ENCODE measurements around the gene ARHGAP24. TPM values are rescaled to one million over a fixed set of nuclear protein-coding genes. Genes with fewer than 3 reads are reported as not detected.

ARHGAP24 gene
- total RNA-seq, 1 donor from 2014 or later: 1.5 TPM

- H3K9me3 Mint-ChIP-seq: peaks cover 3% of the 10 kb centered on the region
- no peaks in the 10 kb centered on the region for H3K4me1 Mint-ChIP-seq
- H3K27me3 Mint-ChIP-seq (ENCODE audit: low read depth): no peaks in the 10 kb centered on the region
- H3K27ac Mint-ChIP-seq (ENCODE audit: unreplicated experiment): no peak overlapping the region
- DNase-seq (ENCODE audit: low read depth, low spot score): no peak
- H3K4me3 Mint-ChIP-seq: no peak overlapping the region
- no peak for TF ChIP-seq CTCF (conservative IDR thresholded peaks at IDR 0.05)
- H3K36me3 Mint-ChIP-seq (ENCODE audit: low read depth): no peaks in the 10 kb centered on the region
These were observed 116.6 kb downstream of the ARHGAP24 start for GRCh38 chr4:85591406-85592098.

GRCh38 chr4:85595098-85595775, 120.3 kb downstream of the ARHGAP24 start:
- no peak for TF ChIP-seq CTCF (conservative IDR thresholded peaks at IDR 0.05)
- DNase-seq (ENCODE audit: low read depth, low spot score): no peak
- Mint-ChIP-seq H3K4me3 (no peak overlapping the region), H3K27ac (ENCODE audit: unreplicated experiment) (no peak overlapping the region), H3K4me1 (no peaks in the 10 kb centered on the region), H3K36me3 (ENCODE audit: low read depth) (no peaks in the 10 kb centered on the region), H3K9me3 (peaks cover 3% of the 10 kb centered on the region), H3K27me3 (ENCODE audit: low read depth) (no peaks in the 10 kb centered on the region)

GRCh38 chr4:85595796-85596559, 121.0 kb downstream of the ARHGAP24 start:
- no peak overlapping the region for H3K27ac Mint-ChIP-seq (ENCODE audit: unreplicated experiment)
- H3K4me1 Mint-ChIP-seq: no peaks in the 10 kb centered on the region

GRCh38 chr4:85598936-85599335, 124.0 kb downstream of the ARHGAP24 start:
- Mint-ChIP-seq H3K27ac (ENCODE audit: unreplicated experiment) (no peak overlapping the region), H3K4me3 (no peak overlapping the region), H3K9me3 (no peaks in the 10 kb centered on the region), H3K4me1 (peaks cover under 1% of the 10 kb centered on the region), H3K36me3 (ENCODE audit: low read depth) (no peaks in the 10 kb centered on the region), H3K27me3 (ENCODE audit: low read depth) (no peaks in the 10 kb centered on the region)
- TF ChIP-seq CTCF (conservative IDR thresholded peaks at IDR 0.05): no peak
- no peak for DNase-seq (ENCODE audit: low read depth, low spot score)

More at GRCh38 chr4:85595796-85596559, 121.0 kb downstream of the ARHGAP24 start:
- Mint-ChIP-seq H3K36me3 (ENCODE audit: low read depth) (no peaks in the 10 kb centered on the region), H3K9me3 (peaks cover 3% of the 10 kb centered on the region), H3K27me3 (ENCODE audit: low read depth) (no peaks in the 10 kb centered on the region), H3K4me3 (no peak overlapping the region)
- no peak for TF ChIP-seq CTCF (conservative IDR thresholded peaks at IDR 0.05)
- no peak for DNase-seq (ENCODE audit: low read depth, low spot score)

GRCh38 chr4:85600501-85600900, 125.6 kb downstream of the ARHGAP24 start:
- DNase-seq (ENCODE audit: low read depth, low spot score): no peak
- Mint-ChIP-seq H3K27ac (ENCODE audit: unreplicated experiment) (no peak overlapping the region), H3K36me3 (ENCODE audit: low read depth) (no peaks in the 10 kb centered on the region), H3K9me3 (no peaks in the 10 kb centered on the region), H3K4me3 (no peak overlapping the region), H3K27me3 (ENCODE audit: low read depth) (no peaks in the 10 kb centered on the region), H3K4me1 (peaks cover 4% of the 10 kb centered on the region)
- TF ChIP-seq CTCF (conservative IDR thresholded peaks at IDR 0.05): no peak

Data from neural crest cell (in vitro differentiated cells).